Right atrium auricular region (tissue), 2 donors: ENCODE measurements around the gene CITED4. TPM values are rescaled to one million over a fixed set of nuclear protein-coding genes. Genes with fewer than 3 reads are reported as not detected.

Experiments
- DNase-seq: peaks from one replicate; pipeline ENCODE4 v3.0.0-alpha.2; 2019; ENCODE audit warnings: low spot score
- H3K27ac ChIP-seq, 2 donors: fragments of 200-600 bp; sonication (generic); 1 replicate in 1 of 2; 2 replicates in 1 of 2; pipeline ENCODE4 v1.5.1; 2016 to 2019
- H3K27me3 ChIP-seq, 2 donors: fragments of 200-600 bp; sonication (generic); one replicate each; pipeline versions ENCODE4 v1.5.1 to v1.6.0; 2017 to 2019
- H3K36me3 ChIP-seq: fragments of 200-600 bp; sonication (generic); one replicate; pipeline ENCODE4 v1.5.1; 2016
- H3K4me1 ChIP-seq, 2 donors: fragments of 200-600 bp; sonication (generic); one replicate each; pipeline versions ENCODE4 v1.5.1 to v1.6.0; 2017 to 2019
- H3K4me3 ChIP-seq, 2 donors: fragments of 200-600 bp; sonication (generic); 1 replicate in 1 of 2; 2 replicates in 1 of 2; pipeline ENCODE4 v1.5.1; 2017 to 2019; ENCODE audit warnings: mild to moderate bottlenecking in 1 of 2, moderate library complexity in 1 of 2
- H3K9me3 ChIP-seq, 2 donors: fragments of 200-600 bp; sonication (generic); one replicate each; pipeline ENCODE4 v1.5.1; 2019
- CTCF ChIP-seq, 2 donors: fragments of 200-600 bp; sonication (generic); IDR thresholded peaks; one replicate each; pipeline ENCODE4 v1.5.1; 2019; ENCODE audit warnings: antibody characterized with exemption in 2 of 2
- total RNA-seq, 2 donors: library from RNA; depleted of rRNA; stranded (reverse); fragments of >200 nt; gene quantifications; one replicate each; pipeline ENCODE4 v1.1.0, GENCODE V29; 2016

Gene CITED4
- total RNA-seq, 2 donors from 2014 or later, result 18.8 to 32.7 TPM

GRCh38 chr1:40856656-40857302, 5.4 kb downstream of the CITED4 start:
- H3K36me3 ChIP-seq, result no peaks in the 10 kb centered on the region
- no peak for DNase-seq
- no peak for TF ChIP-seq CTCF (IDR thresholded peaks at IDR 0.05)
- no peaks in the 10 kb centered on the region for H3K9me3 ChIP-seq
- no peaks in the 10 kb centered on the region for H3K27me3 ChIP-seq
- no peak overlapping the region for H3K4me3 ChIP-seq
- peaks cover 0 to 26% of the 10 kb centered on the region in 2 donors for H3K4me1 ChIP-seq
- H3K27ac ChIP-seq, result no peak overlapping the region

GRCh38 chr1:40856116-40856515, 6.0 kb downstream of the CITED4 start:
- TF ChIP-seq CTCF (IDR thresholded peaks at IDR 0.05), result no peak
- DNase-seq, result no peak
- H3K4me3 ChIP-seq, result no peak overlapping the region
- H3K9me3 ChIP-seq, result no peaks in the 10 kb centered on the region
- no peak overlapping the region for H3K27ac ChIP-seq
- no peaks in the 10 kb centered on the region for H3K27me3 ChIP-seq
- H3K4me1 ChIP-seq, result peaks cover 0 to 24% of the 10 kb centered on the region in 2 donors
- no peaks in the 10 kb centered on the region for H3K36me3 ChIP-seq

- Histone ChIP-seq H3K27ac (no peak overlapping the region), H3K4me3 (no peak overlapping the region), H3K36me3 (no peaks in the 10 kb centered on the region), H3K9me3 (no peaks in the 10 kb centered on the region), H3K4me1 (peaks cover 0 to 18% of the 10 kb centered on the region in 2 donors), H3K27me3 (no peaks in the 10 kb centered on the region)
- DNase-seq, result no peak
- no peak for TF ChIP-seq CTCF (IDR thresholded peaks at IDR 0.05)
These were observed 6.7 kb downstream of the CITED4 start for GRCh38 chr1:40855513-40855912.

GRCh38 chr1:40853885-40854170, 8.3 kb downstream of the CITED4 start:
- Histone ChIP-seq H3K9me3 (no peaks in the 10 kb centered on the region), H3K4me1 (peaks cover 0 to 1% of the 10 kb centered on the region in 2 donors), H3K27ac (no peak overlapping the region), H3K4me3 (no peak overlapping the region), H3K27me3 (no peaks in the 10 kb centered on the region), H3K36me3 (no peaks in the 10 kb centered on the region)
- no peak for TF ChIP-seq CTCF (IDR thresholded peaks at IDR 0.05)
- no peak for DNase-seq

GRCh38 chr1:40853113-40853884, 8.9 kb downstream of the CITED4 start:
- H3K27ac ChIP-seq, result no peak overlapping the region

More at GRCh38 chr1:40853113-40853884, 8.9 kb downstream of the CITED4 start:
- Histone ChIP-seq H3K36me3 (no peaks in the 10 kb centered on the region), H3K27me3 (no peaks in the 10 kb centered on the region), H3K4me3 (no peak overlapping the region), H3K4me1 (no peaks in the 10 kb centered on the region), H3K9me3 (no peaks in the 10 kb centered on the region)
- TF ChIP-seq CTCF (IDR thresholded peaks at IDR 0.05), result no peak
- no peak for DNase-seq
